Fibroblast of upper back skin (primary cell): ENCODE measurements around the gene FOLR1.
A peak's percentile ranks its signal among the peaks of the same experiment; 100 is the strongest.
"Not testable (repeated sequence)": the region's sequence is repeated elsewhere in the genome, so short reads cannot be mapped to it uniquely, and the experiment has no call there.

Experiments
- DNase-seq: peaks from one replicate; pipeline ENCODE4 v3.0.0-alpha.2; 2013

FOLR1 gene

DNA sequence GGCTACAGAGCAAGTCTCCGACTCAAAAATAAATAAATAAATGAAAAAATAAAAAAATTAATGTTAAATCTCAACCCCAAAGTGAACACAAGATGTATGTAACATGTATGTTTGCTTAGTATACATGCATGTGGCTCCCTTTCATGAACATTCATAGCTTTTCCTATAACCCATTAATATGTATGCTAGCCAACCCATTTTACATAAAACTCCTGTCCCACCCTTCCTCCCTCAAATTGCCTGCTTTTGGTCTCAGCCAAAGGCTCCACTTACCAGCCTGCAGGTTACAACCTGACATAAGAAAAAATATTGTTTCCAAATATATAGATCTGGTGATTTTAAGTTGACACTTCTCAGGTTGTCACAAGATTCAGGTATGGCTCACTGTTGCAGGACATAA, 3.7 kb upstream of the FOLR1 start:
- DNase-seq = no peak

DNA sequence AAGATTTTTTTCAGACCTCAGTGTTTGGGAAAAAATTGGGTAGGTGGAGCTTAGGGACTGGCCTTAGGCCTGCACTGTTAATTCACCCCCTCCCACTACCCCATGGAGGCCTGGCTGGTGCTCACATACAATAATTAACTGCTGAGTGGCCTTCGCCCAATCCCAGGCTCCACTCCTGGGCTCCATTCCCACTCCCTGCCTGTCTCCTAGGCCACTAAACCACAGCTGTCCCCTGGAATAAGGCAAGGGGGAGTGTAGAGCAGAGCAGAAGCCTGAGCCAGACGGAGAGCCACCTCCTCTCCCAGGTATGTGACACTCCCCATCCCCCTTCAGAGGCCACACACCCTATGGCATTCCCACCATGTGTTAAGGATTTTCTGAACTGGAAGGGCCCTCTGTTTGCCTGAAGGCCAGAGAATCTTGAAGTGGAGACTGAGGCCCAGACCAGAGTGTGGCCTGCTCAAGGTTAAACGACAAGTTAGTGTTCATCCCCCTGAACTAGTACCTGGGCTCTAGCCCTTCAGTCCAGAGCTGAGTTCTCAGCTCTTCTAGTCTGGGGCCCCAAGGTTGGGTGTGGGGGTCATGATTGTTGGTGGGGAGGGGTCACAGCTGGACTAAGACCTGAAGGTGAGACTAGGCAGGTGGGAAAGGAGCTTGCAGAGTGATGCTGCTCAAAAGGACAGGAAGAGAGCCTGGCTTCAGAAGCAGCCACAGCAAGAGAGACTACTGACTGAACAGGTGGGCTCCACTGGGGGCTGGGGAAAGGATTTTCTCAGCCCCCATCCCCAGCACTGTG, 2.3 kb upstream of the FOLR1 start:
- no peak for DNase-seq

DNA sequence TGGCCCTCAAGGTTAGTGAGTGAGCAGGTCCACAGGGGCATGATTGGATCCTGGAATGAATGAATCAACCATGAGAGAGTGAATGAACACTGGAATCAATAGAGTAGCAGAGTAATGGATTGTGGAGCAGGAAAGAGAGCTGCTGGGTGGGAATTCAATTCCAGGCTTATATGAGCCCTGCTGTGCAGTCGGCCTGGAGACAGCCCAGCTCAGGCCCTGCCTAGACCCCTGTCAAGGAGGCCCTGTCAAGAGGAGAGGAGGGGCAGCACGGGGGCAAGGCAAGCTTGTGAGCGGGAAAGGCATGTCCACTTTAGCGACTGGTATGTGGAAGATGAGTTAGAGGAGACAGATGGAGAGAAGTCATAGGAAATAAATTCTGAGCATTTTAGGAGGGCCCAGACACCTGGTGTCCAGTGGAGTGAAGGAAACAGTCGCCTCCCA, 1.3 kb upstream of the FOLR1 start:
- DNase-seq = no peak

DNA sequence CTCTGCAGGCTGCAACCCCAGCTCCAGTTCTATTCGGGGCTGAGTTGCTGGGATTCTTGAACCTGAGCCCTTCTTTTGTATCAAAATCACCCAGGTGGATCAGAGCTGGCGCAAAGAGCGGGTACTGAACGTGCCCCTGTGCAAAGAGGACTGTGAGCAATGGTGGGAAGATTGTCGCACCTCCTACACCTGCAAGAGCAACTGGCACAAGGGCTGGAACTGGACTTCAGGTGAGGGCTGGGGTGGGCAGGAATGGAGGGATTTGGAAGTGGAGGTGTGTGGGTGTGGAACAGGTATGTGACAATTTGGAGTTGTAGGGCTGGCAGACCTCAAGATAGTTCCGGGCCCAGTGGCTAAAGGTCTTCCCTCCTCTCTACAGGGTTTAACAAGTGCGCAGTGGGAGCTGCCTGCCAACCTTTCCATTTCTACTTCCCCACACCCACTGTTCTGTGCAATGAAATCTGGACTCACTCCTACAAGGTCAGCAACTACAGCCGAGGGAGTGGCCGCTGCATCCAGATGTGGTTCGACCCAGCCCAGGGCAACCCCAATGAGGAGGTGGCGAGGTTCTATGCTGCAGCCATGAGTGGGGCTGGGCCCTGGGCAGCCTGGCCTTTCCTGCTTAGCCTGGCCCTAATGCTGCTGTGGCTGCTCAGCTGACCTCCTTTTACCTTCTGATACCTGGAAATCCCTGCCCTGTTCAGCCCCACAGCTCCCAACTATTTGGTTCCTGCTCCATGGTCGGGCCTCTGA, 3.8 kb downstream of the FOLR1 start:
- DNase-seq = no peak

DNA sequence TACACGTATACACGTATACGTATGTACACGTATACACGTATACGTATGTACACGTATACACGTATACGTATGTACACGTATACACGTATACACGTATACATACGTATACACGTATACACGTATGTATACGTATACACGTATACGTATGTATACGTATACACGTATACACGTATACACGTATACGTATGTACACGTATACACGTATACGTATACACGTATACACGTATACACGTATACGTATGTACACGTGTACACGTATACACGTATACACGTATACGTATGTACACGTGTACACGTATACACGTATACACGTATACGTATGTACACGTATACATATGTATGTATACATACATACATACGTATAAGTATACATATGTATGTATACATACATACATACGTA, 9.5 kb downstream of the FOLR1 start:
- not testable (repeated sequence) for DNase-seq

DNA sequence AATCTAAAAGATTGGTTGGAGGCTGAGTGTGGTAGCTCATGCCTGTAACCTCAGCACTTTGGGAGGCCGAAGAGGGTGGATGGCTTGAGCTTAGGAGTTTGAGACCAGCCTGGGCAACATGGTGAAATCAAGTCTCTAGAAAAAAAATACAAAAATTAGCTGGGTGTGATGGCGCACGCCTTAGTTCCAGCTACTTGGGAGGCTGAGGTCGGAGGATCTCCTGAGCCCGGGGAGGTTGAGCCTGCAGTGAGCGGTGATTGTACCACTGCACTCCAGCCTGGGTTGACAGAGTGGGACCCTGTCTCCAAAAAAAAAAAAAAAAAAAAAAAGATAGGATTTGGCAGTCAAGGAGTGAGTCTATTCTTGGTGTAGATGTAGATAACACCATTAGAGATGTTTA, 10.6 kb downstream of the FOLR1 start:
- no peak for DNase-seq

DNA sequence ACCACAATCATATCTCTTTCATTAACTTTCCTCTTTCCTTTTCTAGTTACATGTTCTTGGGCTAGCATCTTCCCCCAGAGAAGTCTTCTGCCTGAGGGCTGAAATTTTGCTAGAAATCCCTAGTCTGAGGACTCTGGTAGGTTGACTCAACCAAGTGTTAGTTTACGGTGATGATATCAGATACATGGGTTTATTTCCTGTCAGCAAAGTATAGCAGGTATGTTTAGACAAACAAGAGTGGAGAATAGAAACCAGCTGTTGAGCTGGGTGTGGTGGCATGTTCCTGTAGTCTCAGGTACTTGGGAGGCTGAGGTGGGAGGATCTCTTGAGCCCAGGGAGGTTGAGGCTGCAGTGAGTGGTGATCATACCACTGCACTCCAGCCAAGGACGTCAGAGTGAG, 11.2 kb downstream of the FOLR1 start:
- DNase-seq = no peak

DNA sequence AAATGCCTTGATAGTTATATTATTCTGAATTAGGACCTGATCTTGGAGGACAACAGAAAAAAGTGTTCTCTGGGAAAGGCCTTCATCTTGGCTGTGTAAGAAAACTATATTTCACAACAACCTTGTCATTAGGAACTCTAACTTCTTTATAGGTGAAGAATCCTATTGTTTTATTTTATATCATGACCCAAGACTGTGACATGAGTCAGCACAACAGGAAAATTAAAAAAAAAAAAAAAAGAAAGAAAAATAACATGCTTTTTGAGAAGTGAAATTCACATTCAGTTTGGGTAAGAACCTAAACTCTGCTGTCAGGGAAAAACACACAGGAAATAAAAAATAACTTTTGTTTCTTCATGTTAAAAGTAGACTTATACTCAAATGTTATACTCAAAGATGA, 12.9 kb downstream of the FOLR1 start:
- DNase-seq = no peak

DNA sequence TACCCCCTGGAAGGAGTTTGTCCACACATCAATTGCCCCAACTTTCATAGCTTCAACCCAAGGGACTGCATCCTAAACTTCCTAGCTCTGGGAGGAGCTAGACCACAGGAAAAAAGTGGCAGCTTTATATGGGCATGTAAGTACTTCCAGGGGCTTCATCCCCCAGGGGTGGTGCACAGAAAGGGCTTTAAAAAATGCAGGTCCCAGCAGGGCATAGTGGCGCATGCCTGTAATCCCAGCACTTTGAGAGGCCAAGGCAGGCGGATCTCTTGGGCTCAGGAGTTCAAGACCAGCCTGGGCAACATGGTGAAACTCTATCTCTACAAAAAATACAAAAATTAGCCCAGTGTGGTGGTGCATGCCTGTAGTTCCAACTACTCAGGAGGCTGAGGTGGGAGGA, 14.9 kb downstream of the FOLR1 start:
- DNase-seq = not testable (repeated sequence)

DNA sequence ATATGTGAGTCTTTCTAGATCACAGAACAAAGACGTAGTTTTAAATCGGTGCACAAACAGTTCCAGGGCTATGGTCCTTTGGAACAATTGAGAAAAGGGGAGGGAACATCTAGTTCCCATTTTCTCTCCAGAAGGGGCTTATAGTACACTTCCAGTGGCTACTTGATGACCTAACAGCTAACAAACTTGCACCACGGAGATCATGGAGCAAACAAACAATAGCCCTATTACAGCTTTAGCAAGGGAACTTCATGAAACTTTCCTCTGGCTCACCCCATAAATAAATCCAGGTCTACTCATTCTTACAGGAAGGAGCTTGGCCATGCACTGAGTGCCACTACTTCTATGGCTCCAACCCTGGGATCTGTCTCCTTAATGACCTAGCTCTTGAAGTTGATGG, 16.3 kb downstream of the FOLR1 start:
- no peak for DNase-seq

DNA sequence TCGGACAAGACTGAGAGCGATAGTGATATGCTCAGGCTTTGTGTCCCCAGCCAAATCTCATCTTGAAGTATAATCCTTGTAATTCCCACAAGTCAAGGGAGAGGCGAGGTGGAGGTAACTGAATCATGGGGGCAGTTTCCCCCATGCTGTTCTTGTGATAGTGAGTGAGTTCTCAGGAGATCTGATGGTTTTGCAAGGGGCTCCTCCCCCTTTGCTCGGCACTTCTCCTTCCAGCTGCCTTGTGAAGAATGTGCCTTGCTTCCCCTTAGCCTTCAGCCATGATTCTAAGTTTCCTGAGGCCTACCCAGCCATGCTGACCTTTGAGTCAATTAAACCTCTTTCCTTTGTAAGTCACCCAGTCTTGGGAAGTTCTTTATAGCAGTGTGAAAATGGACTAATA, 17.2 kb downstream of the FOLR1 start:
- DNase-seq = no peak

DNA sequence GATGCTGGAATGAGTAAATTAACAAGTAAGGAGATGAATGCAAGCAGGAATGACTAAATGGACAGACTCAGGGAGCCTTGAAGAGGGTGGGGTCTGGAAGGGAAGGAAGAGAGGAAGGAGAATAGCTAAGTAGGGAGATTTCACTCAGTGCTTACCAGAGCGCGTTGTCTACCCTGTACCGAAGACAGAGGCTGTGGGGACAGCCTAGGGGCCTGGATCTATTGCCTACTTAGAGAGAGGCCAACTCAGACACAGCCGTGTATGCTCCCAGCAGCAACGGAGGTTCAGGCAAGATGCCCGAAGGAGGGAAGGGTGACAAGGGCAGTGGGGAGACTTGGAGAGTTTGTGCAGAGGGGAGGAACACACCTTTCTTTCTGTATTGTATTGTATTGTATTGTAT, 24.7 kb downstream of the FOLR1 start, which contains the start of gene FOLR2:
FOLR2 (plus strand) TSS at position 157 of the 400 bp plus-strand sequence. CDS start 1,791 bp downstream, outside the sequence.
- DNase-seq = no peak

DNA sequence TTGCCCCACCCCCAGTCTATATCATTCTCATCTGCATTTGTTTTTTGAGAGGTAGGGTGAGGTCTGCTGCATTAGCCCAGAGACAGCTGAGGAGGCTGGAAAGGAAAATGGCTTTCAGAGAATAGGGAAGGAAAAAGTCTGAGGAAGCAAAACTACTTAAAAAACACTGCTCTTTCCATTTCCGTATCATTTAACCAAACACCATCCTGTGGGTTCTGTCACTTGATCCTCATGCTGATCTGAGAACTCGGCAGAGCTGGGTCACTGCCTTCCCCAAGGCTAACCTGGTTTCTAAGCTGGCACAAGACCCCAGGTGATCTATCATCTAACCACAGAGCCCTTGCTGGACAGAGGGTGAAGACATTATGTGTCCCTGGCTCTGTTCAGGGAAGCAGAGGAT, 25.9 kb downstream of the FOLR1 start:
- no peak for DNase-seq

DNA sequence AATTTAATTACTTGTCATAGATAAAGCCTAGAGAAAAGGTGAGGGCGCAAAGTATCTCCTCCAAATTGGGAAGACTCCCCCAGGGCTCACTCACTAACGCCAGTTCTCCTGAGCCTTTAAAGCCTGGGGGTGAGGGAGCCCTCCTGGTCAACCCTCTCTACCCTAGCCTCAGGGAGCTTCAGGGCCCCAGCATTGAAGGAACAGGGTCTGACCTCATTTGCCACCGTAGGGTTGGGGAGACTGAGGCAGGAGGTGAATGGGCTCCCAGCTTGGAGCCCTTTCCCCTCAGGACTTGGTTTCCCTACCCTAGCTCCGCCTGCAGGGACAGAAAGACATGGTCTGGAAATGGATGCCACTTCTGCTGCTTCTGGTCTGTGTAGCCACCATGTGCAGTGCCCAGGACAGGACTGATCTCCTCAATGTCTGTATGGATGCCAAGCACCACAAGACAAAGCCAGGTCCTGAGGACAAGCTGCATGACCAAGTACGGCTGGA, 26.4 kb downstream of the FOLR1 start:
- DNase-seq = no peak

DNA sequence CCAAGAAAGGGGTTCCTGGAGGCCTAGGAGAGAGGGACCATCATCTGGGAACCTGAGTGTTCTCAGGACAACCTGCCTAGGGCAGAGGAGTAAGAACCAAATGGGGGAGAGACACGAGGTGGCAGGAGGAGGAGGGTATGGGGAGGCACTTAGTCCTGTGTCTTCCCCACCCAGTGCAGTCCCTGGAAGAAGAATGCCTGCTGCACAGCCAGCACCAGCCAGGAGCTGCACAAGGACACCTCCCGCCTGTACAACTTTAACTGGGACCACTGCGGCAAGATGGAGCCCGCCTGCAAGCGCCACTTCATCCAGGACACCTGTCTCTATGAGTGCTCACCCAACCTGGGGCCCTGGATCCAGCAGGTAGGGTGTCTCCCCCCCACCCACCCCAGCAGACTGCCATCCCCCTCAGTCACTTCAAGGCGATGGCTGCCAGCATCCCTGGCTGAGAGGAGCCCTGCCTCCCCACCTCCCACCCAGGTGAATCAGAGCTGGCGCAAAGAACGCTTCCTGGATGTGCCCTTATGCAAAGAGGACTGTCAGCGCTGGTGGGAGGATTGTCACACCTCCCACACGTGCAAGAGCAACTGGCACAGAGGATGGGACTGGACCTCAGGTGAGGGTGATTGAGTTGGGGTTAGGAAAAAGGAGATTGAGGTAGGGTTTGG, 28.9 kb downstream of the FOLR1 start:
- DNase-seq = no peak

DNA sequence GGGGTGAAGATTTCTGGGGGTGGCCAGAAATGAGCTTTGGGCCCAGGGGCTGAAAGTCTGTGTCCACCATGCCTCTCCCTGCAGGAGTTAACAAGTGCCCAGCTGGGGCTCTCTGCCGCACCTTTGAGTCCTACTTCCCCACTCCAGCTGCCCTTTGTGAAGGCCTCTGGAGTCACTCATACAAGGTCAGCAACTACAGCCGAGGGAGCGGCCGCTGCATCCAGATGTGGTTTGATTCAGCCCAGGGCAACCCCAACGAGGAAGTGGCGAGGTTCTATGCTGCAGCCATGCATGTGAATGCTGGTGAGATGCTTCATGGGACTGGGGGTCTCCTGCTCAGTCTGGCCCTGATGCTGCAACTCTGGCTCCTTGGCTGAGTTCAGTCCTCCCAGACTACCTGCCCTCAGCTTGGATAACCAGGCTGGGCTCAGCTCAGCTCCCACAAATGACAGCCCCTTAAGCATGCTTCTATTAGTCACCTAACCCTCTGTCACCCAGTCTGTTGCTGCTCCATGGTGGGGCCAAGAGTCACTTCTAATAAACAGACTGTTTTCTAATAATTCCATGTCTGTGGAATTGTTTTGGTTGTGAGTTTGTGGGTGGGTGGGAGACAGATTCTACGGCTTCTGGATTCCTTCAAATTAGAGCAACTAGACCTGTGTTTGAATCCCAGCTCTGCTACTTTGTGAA, 29.6 kb downstream of the FOLR1 start:
- no peak for DNase-seq

DNA sequence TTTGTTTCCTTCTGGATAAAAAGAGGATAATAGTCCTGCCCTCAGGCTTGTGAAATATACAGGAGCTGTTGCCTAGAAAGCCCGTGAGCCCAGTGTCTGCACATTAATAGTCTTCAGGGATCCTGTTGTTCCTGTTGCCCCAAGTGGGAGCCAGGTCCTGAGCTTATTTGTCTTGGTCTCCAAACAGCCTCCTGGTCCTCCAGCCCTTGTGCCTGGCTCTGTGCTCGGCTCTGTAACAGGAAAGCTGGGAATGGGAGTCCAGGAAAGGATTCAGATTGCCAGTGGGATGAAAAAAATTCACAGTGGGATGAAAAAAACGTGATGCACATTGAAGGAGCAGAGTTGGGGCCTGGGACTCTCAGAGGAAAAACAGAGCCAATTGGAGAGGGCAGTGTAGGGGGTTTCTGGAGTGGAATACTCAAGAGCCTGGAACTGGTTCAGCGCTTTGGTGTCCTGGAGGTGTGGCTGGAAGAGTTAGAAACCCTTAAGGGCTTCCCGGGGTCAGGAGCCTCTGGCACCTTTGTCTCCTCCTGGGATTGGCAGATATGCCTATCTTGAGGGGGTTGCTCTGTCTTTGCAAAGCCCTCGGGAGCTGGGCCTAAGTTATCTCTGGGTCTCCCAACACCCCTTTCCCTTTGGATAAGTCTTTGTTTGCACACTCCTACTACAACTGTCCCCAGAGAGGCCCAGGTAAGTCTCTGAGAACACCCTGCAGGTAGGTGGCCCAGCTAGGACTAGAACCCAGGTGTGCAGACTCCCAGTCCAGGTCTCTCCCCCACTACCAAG, 30.4 kb downstream of the FOLR1 start:
- DNase-seq = no peak

DNA sequence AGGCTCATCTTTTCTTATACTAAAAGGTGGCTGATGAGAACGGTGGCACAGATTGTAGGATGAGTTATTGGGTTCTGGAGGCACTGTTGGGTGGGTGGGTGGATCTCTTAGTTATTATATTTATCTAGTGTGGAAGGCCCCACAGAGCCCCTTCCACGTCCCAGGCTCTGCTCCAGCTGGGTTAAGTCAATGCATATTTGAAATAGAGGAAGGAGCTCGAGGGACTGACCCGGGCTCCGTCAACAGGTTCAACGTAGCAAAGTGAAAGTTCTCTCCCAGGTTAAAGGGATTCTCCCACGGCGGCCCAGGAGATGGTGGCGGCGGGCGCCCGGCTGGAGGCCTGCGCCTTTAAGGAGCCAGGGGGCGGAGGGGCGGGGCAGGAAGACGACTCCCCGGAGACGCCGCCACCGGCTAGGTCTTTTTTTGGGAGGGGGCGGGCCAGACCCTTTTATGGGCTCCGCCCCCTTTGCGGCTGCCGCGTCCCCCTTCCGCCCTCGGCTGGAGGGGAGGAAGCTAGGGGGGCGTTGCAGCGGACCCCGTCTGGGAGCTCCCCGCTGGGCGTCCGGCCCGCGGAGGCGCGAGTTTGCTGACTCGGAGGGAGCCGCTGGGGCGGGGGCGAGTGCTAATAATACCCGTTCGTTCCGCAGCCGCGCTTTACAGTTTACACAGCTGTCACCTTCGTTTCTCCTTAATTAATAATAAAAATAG, 31.1 kb downstream of the FOLR1 start:
- DNase-seq = peak; percentile 95

DNA sequence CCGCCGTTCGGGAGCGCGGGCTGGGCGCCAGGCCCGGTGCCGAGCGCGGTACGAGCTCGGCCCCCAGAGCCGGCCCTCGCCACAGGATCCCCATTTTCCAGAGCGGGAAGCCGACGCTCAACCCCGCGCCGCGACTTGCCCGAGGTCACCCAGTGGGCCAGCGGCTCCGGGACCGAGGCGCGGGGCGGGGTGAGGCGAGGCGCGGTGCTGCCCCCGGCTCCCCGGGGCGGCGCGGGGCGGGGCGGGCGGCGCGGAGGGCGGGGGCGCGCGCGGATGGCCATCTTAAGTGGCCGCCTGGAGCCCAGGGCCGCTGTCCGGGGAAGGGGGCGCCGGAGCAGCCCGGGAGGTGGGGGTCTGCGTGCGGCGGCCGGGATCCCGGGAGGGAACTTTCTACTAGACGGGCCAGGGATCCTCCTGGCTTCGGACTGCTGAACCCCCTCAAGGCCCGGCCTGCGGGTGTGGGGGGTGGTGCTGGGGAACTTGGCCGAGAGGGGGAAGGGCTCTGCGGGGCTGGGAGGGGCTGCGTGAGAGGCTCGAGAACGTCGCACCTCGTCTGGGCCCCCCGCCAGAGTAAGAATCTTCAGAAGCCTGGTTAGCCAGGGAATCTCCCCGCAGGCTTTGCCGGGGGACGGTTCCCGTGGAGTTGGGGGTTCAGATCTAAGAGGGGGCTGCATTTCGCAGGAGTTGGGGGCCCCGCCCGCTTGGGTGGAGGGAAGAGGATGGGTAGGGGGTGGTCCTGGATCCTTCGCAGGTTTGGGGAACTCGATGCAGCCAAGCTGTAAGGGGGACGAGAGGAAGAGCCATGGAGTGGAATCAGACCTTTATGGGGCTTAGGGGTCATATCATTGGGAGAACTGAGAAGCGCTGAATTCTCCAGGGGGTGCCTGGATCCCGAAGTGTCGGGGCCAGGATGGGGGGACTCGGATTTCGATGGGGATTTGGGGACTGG, 31.9 kb downstream of the FOLR1 start:
- peak; percentile 77 for DNase-seq
